ENCODE data around the gene LMLN. TPM values are rescaled to one million over a fixed set of nuclear protein-coding genes. Genes with fewer than 3 reads are reported as not detected.

LMLN gene
- total and polyA plus RNA-seq, 2 of the 13 experiments (the other 11 are each of a cell fraction or from before 2014, with no cell fraction given) = 1.2 to 1.8 TPM

DNA sequence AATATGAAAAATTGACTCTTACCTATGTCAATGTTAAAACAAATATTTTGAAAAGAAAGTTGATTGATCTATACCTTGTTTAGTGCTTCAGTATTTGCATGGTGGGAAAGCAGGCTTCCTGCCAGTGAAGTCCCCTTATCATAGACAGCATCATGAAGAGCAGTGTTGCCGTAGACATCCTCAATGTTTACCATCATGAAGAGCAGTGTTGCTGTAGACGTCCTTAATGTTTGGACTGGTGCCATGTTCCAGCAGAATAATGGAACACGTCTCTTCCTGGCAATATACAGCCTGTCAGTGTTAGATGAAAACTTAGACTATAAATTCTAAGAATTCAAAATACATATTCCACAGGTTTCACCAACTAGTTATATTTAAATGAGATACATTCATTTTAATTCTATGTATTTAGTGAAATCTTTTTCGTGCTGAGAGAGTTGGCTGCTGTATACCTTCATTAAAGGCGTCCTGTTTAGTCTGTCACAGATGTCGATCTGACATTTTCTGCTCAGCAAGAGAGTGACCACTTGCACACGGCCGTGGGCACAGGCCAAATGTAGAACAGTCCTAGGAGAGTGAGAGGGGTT is 116.8 kb downstream of the LMLN start:
- TF ChIP-seq ATM (IDR thresholded peaks at IDR 0.05; ENCODE audit: borderline replicate concordance) (no peak), NFE2 (CRISPR knock-in tag; IDR thresholded peaks at IDR 0.05) (no peak), ZBTB1 (CRISPR knock-in tag; IDR thresholded peaks at IDR 0.05; ENCODE audit: borderline replicate concordance) (no peak), RARA (CRISPR knock-in tag; IDR thresholded peaks at IDR 0.05) (no peak)
- no peaks in the 10 kb centered on the region for H3K9me3 ChIP-seq (ENCODE audit: low read length)
- no peak overlapping the region for H2AFZ ChIP-seq (ENCODE audit: low read length)
- WGBS (ENCODE audit: low lambda C conversion rate) = 4% methylated on average over 8 of the region's 8 CpGs
- ChIA-PET POLR2A (no interaction called here), CTCF (ENCODE audit: low intra/inter-chr PET ratio, low total read pairs) (no interaction called here)
- in situ Hi-C loops (cut with HindIII; ENCODE audit: extremely low pct_ligation_motif_present, low pct_unique_long_range_greater_than_20kb) = no loop called here
- H3K4me2 ChIP-seq (ENCODE audit: low read depth, low read length) = no peak overlapping the region
- FAIRE-seq (no peak), DNase-seq (ENCODE audit: low spot score) (no peak), ATAC-seq (no peak)
- no peak overlapping the region for H3K9ac ChIP-seq (ENCODE audit: insufficient read depth, low read depth, low read length)
- no peaks in the 10 kb centered on the region for H3K36me3 ChIP-seq (replicated peaks in 1 of 2; ENCODE audit: control insufficient read depth in 1 of 2, insufficient read depth in 2 of 2, low read length in 2 of 2)
- H3K79me2 ChIP-seq (ENCODE audit: insufficient read depth, low read length) = no peaks in the 10 kb centered on the region
- no peaks in the 10 kb centered on the region for H4K20me1 ChIP-seq (ENCODE audit: insufficient read depth, low read length)
- H3K27ac ChIP-seq (ENCODE audit: extremely low read length, insufficient read depth, low read length) = no peak overlapping the region
- no TSS peak for BruUV-seq (replicated peaks)
- peaks cover 1 to 30% of the 10 kb centered on the region in 2 experiments; a peak in 4 of 5 replicates for H3K27me3 ChIP-seq (ENCODE audit: control insufficient read depth in 1 of 2, insufficient read depth in 2 of 2, low read length in 2 of 2)
- H3K4me3 ChIP-seq (replicated peaks in 1 of 3; ENCODE audit: insufficient read depth in 1 of 3, low read depth in 2 of 3, low read length in 3 of 3) = no peak overlapping the region
- H3K4me1 ChIP-seq (ENCODE audit: insufficient read depth, low read length) = peaks cover 8% of the 10 kb centered on the region; the same call in 1 of the 2 replicates
- intact Hi-C loops (cut with micrococcal nuclease; ENCODE audit: unreplicated experiment) = loop anchor here (10.0 kb wide), 1 partner anchor 172 kb away; no protein-coding TSS in a partner anchor

DNA sequence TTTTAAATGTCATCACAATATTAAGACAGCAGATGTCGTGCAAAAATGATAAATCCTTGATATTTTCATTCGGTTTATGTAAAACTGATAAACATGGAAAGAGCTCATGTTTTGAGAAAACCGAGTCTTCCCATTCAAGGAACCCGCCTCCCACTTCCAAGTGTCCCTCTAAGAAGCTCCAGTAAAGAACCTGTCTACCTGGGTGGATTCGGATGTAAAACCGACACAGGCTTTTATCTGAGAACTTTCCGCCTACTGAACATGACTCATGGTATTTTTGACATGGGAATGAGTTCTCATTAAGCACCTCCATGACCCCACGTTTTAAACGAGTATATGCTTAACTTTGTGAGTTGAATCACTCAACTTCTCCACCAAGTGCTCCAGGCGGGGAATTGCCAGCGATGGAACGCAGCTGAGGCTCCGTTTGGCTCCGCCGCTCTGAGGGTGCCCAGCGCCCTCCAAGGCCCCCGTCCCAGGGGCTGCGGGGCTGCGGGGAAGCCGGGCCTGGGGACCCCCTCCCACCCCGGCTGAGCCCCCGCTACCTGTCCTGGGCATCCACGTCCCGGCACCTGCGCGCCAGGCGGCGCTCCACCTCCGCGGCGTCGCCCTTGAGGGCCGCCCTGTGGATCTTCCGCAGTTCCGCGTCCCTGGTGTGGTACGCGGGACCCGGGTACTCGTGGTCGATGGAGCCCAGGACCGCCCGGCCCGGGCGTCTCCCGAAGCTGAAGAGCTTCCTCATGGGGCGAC is 119.9 kb downstream of the LMLN start:
- H3K36me3 ChIP-seq (replicated peaks in 1 of 2; ENCODE audit: control insufficient read depth in 1 of 2, insufficient read depth in 2 of 2, low read length in 2 of 2) = no peaks in the 10 kb centered on the region
- peaks cover 8% of the 10 kb centered on the region; the same call in 1 of the 2 replicates for H3K4me1 ChIP-seq (ENCODE audit: insufficient read depth, low read length)
- FAIRE-seq = no peak
- H3K4me3 ChIP-seq (replicated peaks in 1 of 3; ENCODE audit: insufficient read depth in 1 of 3, low read depth in 2 of 3, low read length in 3 of 3) = peak overlapping the region; percentile 34 to 66 (median 47); a peak in 4 of 6 replicates
- intact Hi-C loops (cut with micrococcal nuclease; ENCODE audit: unreplicated experiment) = loop anchor here (10.0 kb wide), 1 partner anchor 175 kb away; no protein-coding TSS in a partner anchor
- H3K9ac ChIP-seq (ENCODE audit: insufficient read depth, low read depth, low read length) = no peak overlapping the region
- no peaks in the 10 kb centered on the region for H4K20me1 ChIP-seq (ENCODE audit: insufficient read depth, low read length)
- TF ChIP-seq ZFP90 (CRISPR knock-in tag; IDR thresholded peaks at IDR 0.05; ENCODE audit: borderline replicate concordance) = no peak
- peak; percentile 5 for TF ChIP-seq AGO1 (IDR thresholded peaks at IDR 0.05; ENCODE audit: low read depth, low read length, poor library complexity, severe bottlenecking)
- TF ChIP-seq MTF2 (CRISPR knock-in tag; IDR thresholded peaks at IDR 0.05; ENCODE audit: borderline replicate concordance) = 0 out of 2 replicates have a peak, but pooled peaks have one; percentile 0
- TF ChIP-seq NRL (CRISPR knock-in tag; IDR thresholded peaks at IDR 0.05; ENCODE audit: borderline replicate concordance) = 0 out of 2 replicates have a peak, but pooled peaks have one; percentile 14
- 0 out of 2 replicates have a peak, but pooled peaks have one; percentile 3 for TF ChIP-seq ZNF136 (CRISPR knock-in tag; IDR thresholded peaks at IDR 0.05; ENCODE audit: low read depth)
- TF ChIP-seq FIP1L1 (IDR thresholded peaks at IDR 0.05; ENCODE audit: borderline replicate concordance, insufficient read depth, low read depth, low read length) = no peak
- peak; percentile 53 for ATAC-seq
- in situ Hi-C loops (cut with HindIII; ENCODE audit: extremely low pct_ligation_motif_present, low pct_unique_long_range_greater_than_20kb) = no loop called here
- no TSS peak for BruUV-seq (replicated peaks)
- no peaks in the 10 kb centered on the region for H3K79me2 ChIP-seq (ENCODE audit: insufficient read depth, low read length)
- POLR2A ChIA-PET = no interaction called here
- H2AFZ ChIP-seq (ENCODE audit: low read length) = no peak overlapping the region
- no peak overlapping the region for H3K27ac ChIP-seq (ENCODE audit: extremely low read length, insufficient read depth, low read length)
- no peak for DNase-seq (ENCODE audit: low spot score)
- CTCF ChIA-PET (ENCODE audit: low intra/inter-chr PET ratio, low total read pairs) = interaction anchor here (1.1 kb wide), 1 partner anchor 174 kb away, joined by 3 read pairs; no protein-coding TSS in a partner anchor
- no peaks in the 10 kb centered on the region for H3K9me3 ChIP-seq (ENCODE audit: low read length)
- H3K4me2 ChIP-seq (ENCODE audit: low read depth, low read length) = peak overlapping the region; percentile 78
- peaks cover 1 to 26% of the 10 kb centered on the region in 2 experiments; a peak in 4 of 5 replicates for H3K27me3 ChIP-seq (ENCODE audit: control insufficient read depth in 1 of 2, insufficient read depth in 2 of 2, low read length in 2 of 2)
- WGBS (ENCODE audit: low lambda C conversion rate) = 28% methylated on average over 17 of the region's 47 CpGs

Measured in HepG2 (cell line).